ENCODE data around the gene KCNH1.

The KCNH1 gene

GRCh38 chr1:210905944-210906453 lies 227.9 kb downstream of the KCNH1 start:
- H3K4me3 ChIP-seq (ENCODE audit: low read depth, low read length): no peak overlapping the region
- DNase-seq (ENCODE audit: low read depth): peak; percentile 7
- TF ChIP-seq CTCF (IDR thresholded peaks at IDR 0.05; ENCODE audit: insufficient read depth, low read depth, low read length, missing control alignments): no peak

GRCh38 chr1:210905365-210905904 lies 228.5 kb downstream of the KCNH1 start:
- H3K4me3 ChIP-seq (ENCODE audit: low read depth, low read length): no peak overlapping the region
- DNase-seq (ENCODE audit: low read depth): no peak
- TF ChIP-seq CTCF (IDR thresholded peaks at IDR 0.05; ENCODE audit: insufficient read depth, low read depth, low read length, missing control alignments): no peak

GRCh38 chr1:210901981-210902770 lies 231.8 kb downstream of the KCNH1 start:
- DNase-seq (ENCODE audit: low read depth): no peak
- TF ChIP-seq CTCF (IDR thresholded peaks at IDR 0.05; ENCODE audit: insufficient read depth, low read depth, low read length, missing control alignments): no peak
- no peak overlapping the region for H3K4me3 ChIP-seq (ENCODE audit: low read depth, low read length)

- no peak for TF ChIP-seq CTCF (IDR thresholded peaks at IDR 0.05; ENCODE audit: insufficient read depth, low read depth, low read length, missing control alignments)
- DNase-seq (ENCODE audit: low read depth): no peak
- H3K4me3 ChIP-seq (ENCODE audit: low read depth, low read length): no peak overlapping the region
These were observed 233.1 kb downstream of the KCNH1 start for GRCh38 chr1:210900820-210901219.

- no peak for DNase-seq (ENCODE audit: low read depth)
- no peak for TF ChIP-seq CTCF (IDR thresholded peaks at IDR 0.05; ENCODE audit: insufficient read depth, low read depth, low read length, missing control alignments)
- no peak overlapping the region for H3K4me3 ChIP-seq (ENCODE audit: low read depth, low read length)
These were observed 233.9 kb downstream of the KCNH1 start for GRCh38 chr1:210900079-210900478.

- TF ChIP-seq CTCF (IDR thresholded peaks at IDR 0.05; ENCODE audit: insufficient read depth, low read depth, low read length, missing control alignments): no peak
- H3K4me3 ChIP-seq (ENCODE audit: low read depth, low read length): no peak overlapping the region
These were observed 234.3 kb downstream of the KCNH1 start for GRCh38 chr1:210899676-210900075.

More at GRCh38 chr1:210899676-210900075, 234.3 kb downstream of the KCNH1 start:
- DNase-seq (ENCODE audit: low read depth): no peak
